ENCODE measurements around the gene SKIC8.
"Not testable (repeated sequence)": the region's sequence is repeated elsewhere in the genome, so short reads cannot be mapped to it uniquely, and the experiment has no call there.

Gene SKIC8

DNA sequence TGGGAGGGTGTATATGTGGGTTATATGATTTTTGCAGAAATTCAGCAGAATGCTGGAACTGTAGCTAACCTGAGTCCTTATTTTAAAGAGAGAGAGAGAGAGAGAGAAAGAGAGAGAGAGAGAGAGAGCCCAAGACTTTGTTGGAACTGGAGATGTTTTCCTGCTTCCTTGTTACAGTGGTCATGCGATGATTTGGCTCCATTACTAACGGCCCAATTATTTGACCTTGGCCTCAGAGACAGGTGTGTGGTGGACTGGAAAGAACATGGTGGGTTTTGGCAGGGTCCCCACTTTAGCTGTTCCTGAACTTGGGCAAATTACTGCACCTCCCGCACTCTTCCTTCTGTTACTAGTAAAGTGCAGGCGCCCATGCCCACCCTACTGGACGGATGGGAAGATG lies 50.3 kb downstream of the SKIC8 start:
- DNase-seq, result no peak

DNA sequence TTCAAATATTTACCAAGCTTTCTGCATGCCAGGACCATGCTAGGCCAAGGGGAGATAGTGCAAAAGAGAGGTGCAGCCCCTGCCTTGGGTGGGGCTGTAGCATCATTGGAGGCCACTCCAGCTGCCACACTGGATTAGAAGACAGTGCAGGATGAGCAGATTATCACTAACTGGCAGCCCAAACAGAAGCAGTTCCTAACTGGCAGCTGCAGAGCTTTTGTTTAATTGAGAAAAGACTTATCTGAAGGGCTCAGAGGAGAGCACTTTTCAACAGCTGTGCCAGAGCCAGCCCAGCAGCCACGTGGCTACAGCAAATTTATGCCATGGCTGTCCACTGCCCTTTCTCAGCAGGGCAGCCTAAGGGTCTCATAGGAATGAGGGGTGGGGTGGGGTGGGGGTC lies 51.5 kb downstream of the SKIC8 start:
- no peak for DNase-seq

DNA sequence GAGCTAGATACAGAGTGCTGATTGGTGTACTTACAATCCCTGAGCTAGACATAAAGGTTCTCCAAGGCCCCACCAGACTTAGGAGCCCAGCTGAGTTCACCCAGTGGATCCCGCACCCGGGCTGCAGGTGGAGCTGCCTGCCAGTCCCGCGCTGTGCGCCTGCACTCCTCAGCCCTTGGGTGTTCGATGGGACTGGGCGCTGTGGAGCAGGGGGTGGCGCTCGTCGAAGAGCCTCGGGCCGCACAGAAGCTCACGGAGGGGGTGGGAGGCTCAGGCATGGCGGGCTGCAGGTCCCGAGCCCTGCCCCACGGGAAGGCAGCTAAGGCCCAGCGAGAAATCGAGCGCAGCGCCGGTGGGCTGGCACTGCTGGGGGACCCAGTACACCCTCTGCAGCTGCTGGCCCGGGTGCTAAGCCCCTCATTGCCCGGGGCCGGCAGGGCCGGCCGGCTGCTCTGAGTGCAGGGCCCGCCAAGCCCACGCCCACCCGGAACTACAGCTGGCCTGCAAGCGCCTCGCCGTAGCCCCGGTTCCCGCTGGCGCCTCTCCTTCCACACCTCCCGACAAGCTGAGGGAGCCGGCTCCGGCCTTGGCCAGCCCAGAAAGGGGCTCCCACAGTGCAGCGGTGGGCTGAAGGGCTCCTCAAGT lies 53.3 kb downstream of the SKIC8 start:
- not testable (repeated sequence) for DNase-seq

DNA sequence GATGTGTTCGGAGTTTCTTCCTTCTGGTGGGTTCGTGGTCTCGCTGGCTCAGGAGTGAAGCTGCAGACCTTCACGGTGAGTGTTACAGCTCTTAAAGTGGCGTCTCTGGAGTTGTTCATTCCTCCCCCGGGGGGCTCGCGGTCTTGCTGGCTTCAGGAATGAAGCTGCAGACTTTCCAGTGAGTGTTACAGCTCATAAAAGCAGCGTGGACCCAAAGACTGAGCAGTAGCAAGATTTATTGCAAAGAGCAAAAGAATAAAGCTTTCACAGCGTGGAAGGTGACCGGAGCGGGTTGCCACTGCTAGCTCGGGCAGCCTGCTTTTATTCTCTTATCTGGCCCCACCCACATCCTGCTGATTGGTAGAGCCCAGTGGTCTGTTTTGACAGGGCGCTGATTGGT lies 54.0 kb downstream of the SKIC8 start:
- DNase-seq, result not testable (repeated sequence)

DNA sequence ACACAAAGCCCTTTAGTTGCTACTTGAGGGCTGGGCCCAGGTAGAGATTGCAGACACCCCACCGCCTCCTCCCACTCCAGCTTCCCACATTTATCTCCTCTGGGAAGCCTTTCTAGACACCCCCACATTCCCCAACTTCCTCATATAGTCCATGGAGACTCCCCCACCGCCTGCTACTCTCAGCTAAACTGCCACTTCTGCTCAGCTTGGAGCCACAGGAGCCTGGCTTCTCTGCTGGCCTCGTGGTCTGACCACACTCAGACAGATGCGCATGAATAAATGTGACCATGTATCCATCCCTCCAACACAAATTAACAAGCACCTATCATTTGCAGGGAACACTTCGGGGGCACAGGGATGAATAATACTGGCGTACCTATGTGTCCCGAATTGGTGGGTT lies 54.5 kb downstream of the SKIC8 start:
- DNase-seq, result no peak

DNA sequence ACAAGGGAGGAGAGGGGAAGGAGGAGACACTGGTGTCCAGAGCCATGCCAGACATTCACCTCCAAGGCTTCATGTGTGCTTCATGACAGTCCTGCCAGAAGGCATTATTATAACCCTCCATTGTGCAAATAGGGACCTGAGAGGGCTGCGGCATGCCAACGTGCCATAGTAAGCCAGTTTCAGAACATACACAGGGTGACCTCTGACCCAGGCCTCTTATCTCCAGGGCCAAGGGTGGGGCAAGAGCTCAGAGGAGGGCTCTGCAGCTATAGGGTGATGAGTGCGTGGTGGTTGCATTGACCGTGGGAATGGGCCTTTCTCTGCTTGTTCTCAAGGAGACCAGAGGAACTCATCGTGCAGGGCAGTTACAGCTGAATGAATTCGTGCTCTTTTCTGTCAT lies 55.3 kb downstream of the SKIC8 start:
- DNase-seq, result no peak

DNA sequence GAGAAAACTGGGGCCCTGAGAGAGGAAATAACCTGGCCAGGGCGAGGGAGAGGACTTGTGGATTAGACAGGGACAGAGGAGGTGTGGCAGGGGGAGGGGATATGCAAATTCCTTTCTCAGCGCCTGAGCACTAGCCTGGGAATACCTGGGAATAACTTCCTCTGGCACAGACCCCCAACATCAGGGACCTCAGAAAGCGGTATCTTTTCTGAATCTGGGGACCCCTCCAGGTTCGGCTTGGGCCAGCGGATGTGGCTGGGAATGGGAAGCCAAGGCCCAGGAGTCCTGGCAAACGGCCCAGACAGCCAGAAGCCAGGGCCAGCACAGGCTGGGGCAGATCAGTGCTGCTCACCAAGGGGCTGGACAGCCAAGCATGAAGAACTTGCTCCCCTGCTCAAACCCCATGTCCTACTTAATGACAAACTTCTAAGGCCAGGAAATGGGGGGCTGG lies 55.9 kb downstream of the SKIC8 start:
- no peak for DNase-seq

DNA sequence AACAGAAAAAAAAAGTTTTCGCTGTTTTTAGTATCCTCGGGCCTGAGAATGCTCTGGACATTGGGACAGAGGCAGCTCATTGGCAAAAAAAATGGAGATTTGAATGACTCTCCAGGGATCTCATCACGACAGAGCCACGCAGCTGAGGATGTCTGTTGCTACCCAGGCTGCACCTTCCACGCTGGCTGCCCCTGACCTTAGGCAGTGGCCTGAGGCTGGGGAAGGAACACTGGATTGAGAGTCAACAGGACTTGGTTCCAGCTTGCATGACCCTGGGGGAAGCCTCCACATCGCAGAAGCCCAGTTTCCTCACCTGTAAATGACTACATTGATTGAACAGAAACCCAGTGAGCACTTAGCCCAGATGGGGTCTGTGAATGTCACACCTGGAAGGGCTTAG lies 56.4 kb downstream of the SKIC8 start:
- no peak for DNase-seq

DNA sequence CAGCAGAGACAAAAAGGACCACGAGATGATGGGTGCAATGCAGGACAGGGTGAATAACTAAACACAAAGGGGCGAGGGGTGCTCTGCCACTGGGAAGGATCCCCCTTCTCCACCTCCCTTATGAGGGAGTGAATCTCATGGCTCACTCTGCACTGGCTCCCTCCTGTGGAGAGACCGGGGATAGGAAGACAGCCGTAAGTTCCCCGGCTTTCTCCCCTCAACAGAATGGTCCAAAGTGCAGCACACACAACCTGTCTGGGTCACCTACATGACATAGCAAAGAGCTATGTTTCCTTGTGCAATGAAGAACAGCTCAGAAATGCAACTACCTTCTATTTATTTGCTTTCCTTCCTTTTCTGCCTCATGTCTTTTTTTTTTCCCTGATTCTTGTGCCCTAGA lies 57.3 kb downstream of the SKIC8 start:
- DNase-seq, result no peak

DNA sequence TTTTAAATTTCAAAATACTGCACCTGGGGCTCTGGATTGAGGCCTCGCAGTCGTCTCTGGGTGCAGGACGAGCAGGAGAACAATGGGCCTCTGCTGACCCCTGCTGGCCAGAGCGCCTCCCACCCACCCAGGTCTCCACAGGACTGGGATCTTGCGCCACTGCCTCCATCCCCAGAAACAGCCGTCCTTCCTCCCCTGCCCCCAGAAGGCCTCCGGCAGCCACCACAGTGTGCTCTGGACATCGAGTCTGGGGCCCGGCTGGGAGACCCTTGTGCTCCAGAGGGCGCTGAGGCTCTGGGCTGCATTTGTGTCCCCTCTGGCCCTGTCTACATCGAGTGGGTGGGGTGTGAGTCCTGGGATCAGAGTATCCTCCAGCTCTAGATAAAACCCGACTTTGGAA lies 58.4 kb downstream of the SKIC8 start:
- DNase-seq, result peak; percentile 64

DNA sequence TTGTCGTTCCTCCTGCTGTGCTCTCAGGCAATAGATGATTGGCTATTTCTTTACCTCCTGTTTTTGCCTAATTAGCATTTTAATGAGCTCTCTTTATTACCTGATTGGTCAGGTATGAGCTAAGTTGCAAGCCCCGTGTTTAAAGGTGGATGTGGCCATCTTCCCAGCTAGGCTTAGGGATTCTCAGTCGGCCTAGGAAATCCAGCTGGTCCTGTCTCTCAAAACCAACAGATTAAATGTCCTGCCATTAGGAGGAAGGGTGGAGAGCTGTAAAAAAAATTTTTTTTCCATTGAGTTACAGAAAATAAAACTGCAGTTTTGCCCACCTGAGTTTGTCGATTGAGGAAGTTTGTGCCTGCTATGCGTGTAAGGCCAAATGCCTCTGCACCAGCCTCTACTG lies 59.6 kb downstream of the SKIC8 start:
- no peak for DNase-seq

DNA sequence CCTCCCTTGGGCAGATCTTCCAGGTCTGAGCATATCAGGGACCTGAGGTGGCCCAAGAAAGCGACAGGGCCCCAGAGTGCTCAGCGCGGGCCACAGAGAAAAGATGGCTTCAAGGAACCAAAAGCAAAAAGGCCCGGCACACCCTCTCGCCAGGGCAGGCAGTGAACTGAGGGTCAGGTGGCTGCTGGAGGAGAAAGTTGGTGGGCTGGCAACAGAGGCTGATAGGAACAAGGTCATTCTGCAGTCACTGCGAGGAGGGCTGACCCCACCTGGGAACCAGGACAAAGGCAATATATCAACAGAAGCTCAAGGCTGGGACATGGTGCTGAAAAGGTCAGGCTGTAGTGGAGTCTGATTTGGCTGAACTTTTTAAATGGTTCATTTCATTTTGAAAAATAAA lies 62.3 kb downstream of the SKIC8 start:
- DNase-seq, result no peak

DNA sequence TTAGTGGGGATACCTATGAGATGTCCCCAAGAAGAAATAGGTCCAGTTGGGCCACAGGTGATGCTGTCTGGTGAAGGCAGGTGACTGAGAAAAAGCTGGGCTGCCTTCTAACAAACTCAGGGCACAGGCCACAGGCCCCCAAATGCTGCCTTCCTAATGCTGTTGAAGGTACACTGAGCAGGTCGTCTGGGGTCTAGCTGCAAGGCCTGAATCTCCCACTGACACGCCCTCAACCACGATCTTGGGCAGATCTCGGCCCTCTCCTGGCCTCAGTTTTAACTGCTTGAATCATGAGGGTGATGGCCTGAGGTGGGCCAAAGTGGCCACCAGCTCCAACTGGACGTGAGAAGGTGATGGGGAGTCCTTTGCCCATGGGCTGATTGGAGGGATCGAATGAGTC lies 62.9 kb downstream of the SKIC8 start:
- DNase-seq, result no peak

DNA sequence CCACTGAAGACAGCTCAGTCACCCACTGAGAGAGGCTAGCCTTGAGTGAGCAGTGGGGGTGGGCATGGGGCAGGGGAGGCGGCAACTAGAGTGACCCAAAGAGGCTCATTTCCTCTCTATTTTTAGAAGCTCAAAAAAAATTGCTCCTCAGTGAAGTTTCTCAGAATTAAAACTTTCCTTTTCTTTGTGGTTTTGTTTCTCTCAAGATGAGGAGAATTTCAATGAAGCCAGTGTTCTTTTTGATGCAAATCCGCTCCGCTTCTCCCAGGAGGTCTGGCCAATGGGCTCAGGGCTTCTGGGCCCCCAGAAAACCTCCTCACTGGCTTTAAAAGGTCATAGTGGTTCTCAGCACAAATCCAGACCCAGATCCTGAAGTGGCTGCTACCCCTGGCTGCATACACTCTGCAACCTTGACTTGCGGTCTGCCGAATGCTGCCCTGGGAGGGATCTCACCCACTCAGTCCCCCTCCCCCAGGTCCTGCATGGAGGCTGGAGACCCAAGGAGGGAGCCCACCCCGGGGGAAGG lies 64.8 kb downstream of the SKIC8 start, which contains the start of gene ACSBG1:
Gene ACSBG1 (minus strand): TSS at position 51 of the 526 bp plus-strand sequence. CDS start 64 bp downstream, outside the sequence.
- no peak for DNase-seq

DNA sequence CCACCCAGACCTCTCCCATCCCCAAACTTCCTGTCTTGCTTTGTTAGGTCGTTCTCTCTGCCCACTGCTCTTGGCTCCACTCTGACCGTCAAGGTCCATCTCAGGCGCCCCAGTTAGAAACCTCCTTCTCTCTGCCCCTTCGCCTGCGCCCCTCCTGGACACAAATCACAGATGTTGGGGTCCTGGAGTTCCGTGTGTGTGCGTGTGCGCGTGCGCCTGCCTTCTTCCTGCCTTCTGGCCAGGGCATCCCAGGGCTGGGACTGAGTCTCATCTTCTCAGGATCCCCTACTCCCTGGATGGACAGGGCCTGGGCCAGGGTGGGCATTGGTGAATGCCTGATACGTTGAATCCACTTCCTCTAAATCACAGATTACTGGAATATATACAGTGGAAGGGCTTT lies 65.9 kb downstream of the SKIC8 start:
- DNase-seq, result no peak

Data from central memory CD4-positive, alpha-beta T cell (primary cell).